ENCODE data around the gene PRKAG2.

- TF ChIP-seq CTCF (IDR thresholded peaks at IDR 0.05): no peak
- no peak for TF ChIP-seq ZFX (IDR thresholded peaks at IDR 0.05; ENCODE audit: borderline replicate concordance)
Observed at GRCh38 chr7:151793531-151793951, 83.4 kb downstream of the PRKAG2 start.
